Measurements from ENCODE around the gene DACT2. TPM values are rescaled to one million over a fixed set of nuclear protein-coding genes. Genes with fewer than 3 reads are reported as not detected.
"Not testable (repeated sequence)": the region's sequence is repeated elsewhere in the genome, so short reads cannot be mapped to it uniquely, and the experiment has no call there.

Gene DACT2
- total RNA-seq, 6 experiments from 2014 or later = not detected

- no peak for TF ChIP-seq CTCF (IDR thresholded peaks at IDR 0.05)
- no peaks in the 10 kb centered on the region; the same call in 1 of the 2 replicates for H3K36me3 Mint-ChIP-seq (ENCODE audit: low read depth)
Observed at GRCh38 chr6:168362276-168362990, 42.9 kb upstream of the DACT2 start.

GRCh38 chr6:168361766-168362165 lies 42.2 kb upstream of the DACT2 start:
- no peaks in the 10 kb centered on the region; the same call in 1 of the 2 replicates for H3K36me3 Mint-ChIP-seq (ENCODE audit: low read depth)
- peaks cover 55% of the 10 kb centered on the region for H3K9me3 Mint-ChIP-seq
- H3K27ac Mint-ChIP-seq = no peak overlapping the region
- no peak overlapping the region for H3K4me3 Mint-ChIP-seq
- no peaks in the 10 kb centered on the region; the same call in 1 of the 2 replicates for H3K27me3 Mint-ChIP-seq (ENCODE audit: insufficient read depth)
- no peak for TF ChIP-seq CTCF (IDR thresholded peaks at IDR 0.05)
- DNase-seq = no peak
- no peaks in the 10 kb centered on the region for H3K4me1 Mint-ChIP-seq (ENCODE audit: low read depth)

More at GRCh38 chr6:168362276-168362990, 42.9 kb upstream of the DACT2 start:
- H3K4me1 Mint-ChIP-seq (ENCODE audit: low read depth) = no peaks in the 10 kb centered on the region
- DNase-seq = no peak
- H3K9me3 Mint-ChIP-seq = peaks cover 56% of the 10 kb centered on the region
- H3K27me3 Mint-ChIP-seq (ENCODE audit: insufficient read depth) = no peaks in the 10 kb centered on the region; the same call in 1 of the 2 replicates
- H3K27ac Mint-ChIP-seq = no peak overlapping the region
- no peak overlapping the region for H3K4me3 Mint-ChIP-seq

GRCh38 chr6:168359794-168360193 lies 40.2 kb upstream of the DACT2 start:
- Mint-ChIP-seq H3K4me1 (ENCODE audit: low read depth) (no peaks in the 10 kb centered on the region), H3K27me3 (ENCODE audit: insufficient read depth) (no peaks in the 10 kb centered on the region), H3K27ac (no peak overlapping the region), H3K4me3 (no peak overlapping the region), H3K36me3 (ENCODE audit: low read depth) (peaks cover 3% of the 10 kb centered on the region; the same call in 1 of the 2 replicates), H3K9me3 (peaks cover 50% of the 10 kb centered on the region)
- TF ChIP-seq CTCF (IDR thresholded peaks at IDR 0.05) = no peak
- no peak for DNase-seq

- no peaks in the 10 kb centered on the region for H3K4me1 Mint-ChIP-seq (ENCODE audit: low read depth)
- no peak overlapping the region for H3K4me3 Mint-ChIP-seq
- DNase-seq = no peak
- no peak overlapping the region for H3K27ac Mint-ChIP-seq
- peaks cover 3% of the 10 kb centered on the region; the same call in 1 of the 2 replicates for H3K36me3 Mint-ChIP-seq (ENCODE audit: low read depth)
- peaks cover 42% of the 10 kb centered on the region for H3K9me3 Mint-ChIP-seq
- TF ChIP-seq CTCF (IDR thresholded peaks at IDR 0.05) = no peak
- no peaks in the 10 kb centered on the region for H3K27me3 Mint-ChIP-seq (ENCODE audit: insufficient read depth)
Observed at GRCh38 chr6:168358842-168359420, 39.4 kb upstream of the DACT2 start.

GRCh38 chr6:168356872-168357271 lies 37.3 kb upstream of the DACT2 start:
- not testable (repeated sequence) for H3K4me3 Mint-ChIP-seq; H3K4me1 Mint-ChIP-seq (ENCODE audit: low read depth); DNase-seq; H3K36me3 Mint-ChIP-seq (ENCODE audit: low read depth); H3K27me3 Mint-ChIP-seq (ENCODE audit: insufficient read depth); H3K27ac Mint-ChIP-seq
- H3K9me3 Mint-ChIP-seq = peaks cover 38% of the 10 kb centered on the region

Measured in HFFc6 (cell line).